K562 (cell line): Measurements from ENCODE around the gene MALAT1. TPM values are rescaled to one million over a fixed set of nuclear protein-coding genes. Genes with fewer than 3 reads are reported as not detected.

ENCODE experiments used
- CCNT2 ChIP-seq: IDR thresholded peaks from 2 replicates; pipeline ENCODE4 v1.6.1; 2011; ENCODE audit warnings: borderline replicate concordance, low read depth, mild to moderate bottlenecking, moderate library complexity, mixed read lengths, low read length; ENCODE audit not compliant: insufficient read length; ENCODE audit errors: extremely low read depth
- E2F3 ChIP-seq: fragments of 250-450 bp; sonication (Bioruptor Pico); IDR thresholded peaks from 2 replicates; pipeline ENCODE4 v1.4.0; 2020; ENCODE audit warnings: mild to moderate bottlenecking
- FOXJ3 ChIP-seq: sonication (generic); formaldehyde crosslinking; IDR thresholded peaks from 2 replicates; pipeline ENCODE4 v1.4.0; 2020; ENCODE audit warnings: mild to moderate bottlenecking, missing genetic modification reagents
- HES1 ChIP-seq: fragments of 450-650 bp; IDR thresholded peaks from 2 replicates; pipeline ENCODE4 v1.6.1; 2016; ENCODE audit warnings: low read depth, mild to moderate bottlenecking, moderate library complexity
- HMG20A ChIP-seq: fragments of 450-650 bp; formaldehyde crosslinking; conservative IDR thresholded peaks from 2 replicates; pipeline ENCODE4 v1.4.0; 2020; ENCODE audit warnings: mild to moderate bottlenecking, mixed read lengths
- HNRNPUL1 ChIP-seq: fragments of 200-400 bp; formaldehyde crosslinking; IDR thresholded peaks from 2 replicates; pipeline ENCODE4 v1.6.1; 2017; ENCODE audit warnings: low read length
- NFE2 ChIP-seq: IDR thresholded peaks from 2 replicates; pipeline ENCODE4 v1.6.1; 2014; ENCODE audit warnings: antibody characterized with exemption, low read depth
- NR0B1 ChIP-seq: fragments of 450-650 bp; IDR thresholded peaks from one replicate; pipeline ENCODE4 v1.6.1; 2018; ENCODE audit warnings: mild to moderate bottlenecking, moderate library complexity; ENCODE audit not compliant: partially characterized antibody
- POLR2A ChIP-seq: fragments of 450-650 bp; conservative IDR thresholded peaks from 2 replicates; pipeline ENCODE4 v1.6.1; 2016
- PURB ChIP-seq: sonication (generic); formaldehyde crosslinking; IDR thresholded peaks from 2 replicates; pipeline ENCODE4 v1.9.0; 2021; ENCODE audit warnings: low read depth, mild to moderate bottlenecking, missing genetic modification reagents
- RB1 ChIP-seq: fragments of 450-650 bp; IDR thresholded peaks from 2 replicates; pipeline ENCODE4 v1.6.1; 2017; ENCODE audit warnings: low read depth, mild to moderate bottlenecking
- RFX5 ChIP-seq: IDR thresholded peaks from 2 replicates; pipeline ENCODE4 v1.6.1; 2011; ENCODE audit warnings: low read depth, mild to moderate bottlenecking, improper control_type of control experiment, low read length
- SFPQ ChIP-seq: fragments of 200-400 bp; formaldehyde crosslinking; IDR thresholded peaks from 2 replicates; pipeline ENCODE4 v1.6.1; 2017; ENCODE audit warnings: mild to moderate bottlenecking, low read depth, low read length, moderate library complexity
- SPI1 ChIP-seq: IDR thresholded peaks from 2 replicates; pipeline ENCODE4 v1.6.1; 2011; ENCODE audit warnings: low read depth, low read length, control low read depth, borderline replicate concordance
- SRF ChIP-seq, 2 experiments: fragments of 250-450, 450-650 bp in 1 of 2; sonication (Bioruptor Pico) in 1 of 2; sonication (generic) in 1 of 2; formaldehyde crosslinking; IDR thresholded peaks; 2 replicates each; pipeline versions ENCODE4 v1.5.0 to v1.5.1; 2020 to 2022; ENCODE audit warnings: mild to moderate bottlenecking in 1 of 2, missing genetic modification reagents in 1 of 2
- YBX1 ChIP-seq: fragments of 450-650 bp; IDR thresholded peaks from 2 replicates; pipeline ENCODE4 v1.7.1; 2016; ENCODE audit warnings: mild to moderate bottlenecking
- ZNF143 ChIP-seq: sonication (generic); formaldehyde crosslinking; IDR thresholded peaks from 2 replicates; pipeline ENCODE4 v1.9.0; 2022; ENCODE audit warnings: mild to moderate bottlenecking, missing genetic modification reagents
- ZNF232 ChIP-seq: sonication (generic); formaldehyde crosslinking; IDR thresholded peaks from 2 replicates; pipeline ENCODE4 v1.8.0; 2022; ENCODE audit warnings: mild to moderate bottlenecking, missing genetic modification reagents
- ZNF398 ChIP-seq: fragments of 250-450 bp; sonication (Bioruptor Pico); IDR thresholded peaks from 2 replicates; pipeline ENCODE4 v1.8.0; 2021; ENCODE audit warnings: moderate library complexity, mild to moderate bottlenecking, inconsistent platforms
- ZNF444 ChIP-seq: fragments of 250-450 bp; sonication (Bioruptor Pico); IDR thresholded peaks from 2 replicates; pipeline ENCODE4 v1.4.0; 2020; ENCODE audit warnings: mild to moderate bottlenecking, moderate library complexity
- polyA plus RNA-seq, 8 experiments: library from polyadenylated mRNA; depleted of rRNA in 4 of 8; stranded (reverse) in 5 of 8; unstranded in 3 of 8; fragments of >200 nt; fragmentation: Nextera tagmentation in 2 of 8; fragmentation: Illumina TruSeq in 1 of 8; extraction: Ambion mirVana in 2 of 8; extraction: Trizol in 1 of 8; gene quantifications; 2 replicates each; pipeline versions ENCODE4 v1.2.1 to v1.2.3, GENCODE V29; 2011 to 2014; ENCODE audit warnings: inconsistent platforms in 1 of 8, missing spikeins in 1 of 8
- total RNA-seq, 7 experiments: library from RNA; depleted of rRNA in 6 of 7; stranded (reverse); fragments of >200 nt in 6 of 7; fragmentation: Illumina TruSeq in 2 of 7; extraction: Trizol in 2 of 7; gene quantifications; 2 replicates each; pipeline versions ENCODE4 v1.2.1 to v1.2.3, GENCODE V29; 2011 to 2021; ENCODE audit warnings: low replicate concordance in 1 of 7

MALAT1 gene
- total and polyA plus RNA-seq, 9 of the 15 experiments (the other 6 are each of a cell fraction or from before 2014, with no cell fraction given) = 363 to 8,715 (median 2,351) TPM

GRCh38 chr11:65478388-65479183, 20.3 kb upstream of the MALAT1 start (continued):
- TF ChIP-seq RFX5 (no peak), HES1 (no peak), PURB (CRISPR knock-in tag) (no peak), POLR2A (peak; percentile 73), SPI1 (0 out of 2 replicates have a peak, but pooled peaks have one; percentile 20), ZNF444 (CRISPR knock-in tag) (no peak), HMG20A (CRISPR knock-in tag) (no peak), ZNF398 (no peak), NFE2 (no peak; the same call in 1 of the 2 replicates), RB1 (peak; percentile 57; the same call in 1 of the 2 replicates), SRF (CRISPR knock-in tag; IDR thresholded peaks at IDR 0.05) (peak in 1 of 2 experiments; percentile 7; a peak in 1 of 4 replicates), ZNF143 (peak; percentile 72), FOXJ3 (no peak), CCNT2 (peak; percentile 65), YBX1 (no peak), NR0B1 (no peak), E2F3 (CRISPR knock-in tag) (peak; percentile 57; the same call in 1 of the 2 replicates), ZNF232 (CRISPR knock-in tag) (no peak), SFPQ (no peak), HNRNPUL1 (no peak)
